GM18951 (cell line): ENCODE data around the gene SHD.

Experiments used
- POLR2A ChIP-seq: IDR thresholded peaks from 4 replicates; pipeline ENCODE4 v1.6.1; 2011; ENCODE audit warnings: mild to moderate bottlenecking; ENCODE audit not compliant: insufficient read length, insufficient read depth; ENCODE audit errors: extremely low read depth
- in situ Hi-C: fragments of 300-500 bp; cut with MboI; formaldehyde crosslinking; loops from one replicate; pipeline ENCODE4 v1.12.0; 2022; ENCODE audit warnings: low sequenced_read_pairs, mixed read lengths, inconsistent platforms; ENCODE audit not compliant: unreplicated experiment

The SHD gene

DNA sequence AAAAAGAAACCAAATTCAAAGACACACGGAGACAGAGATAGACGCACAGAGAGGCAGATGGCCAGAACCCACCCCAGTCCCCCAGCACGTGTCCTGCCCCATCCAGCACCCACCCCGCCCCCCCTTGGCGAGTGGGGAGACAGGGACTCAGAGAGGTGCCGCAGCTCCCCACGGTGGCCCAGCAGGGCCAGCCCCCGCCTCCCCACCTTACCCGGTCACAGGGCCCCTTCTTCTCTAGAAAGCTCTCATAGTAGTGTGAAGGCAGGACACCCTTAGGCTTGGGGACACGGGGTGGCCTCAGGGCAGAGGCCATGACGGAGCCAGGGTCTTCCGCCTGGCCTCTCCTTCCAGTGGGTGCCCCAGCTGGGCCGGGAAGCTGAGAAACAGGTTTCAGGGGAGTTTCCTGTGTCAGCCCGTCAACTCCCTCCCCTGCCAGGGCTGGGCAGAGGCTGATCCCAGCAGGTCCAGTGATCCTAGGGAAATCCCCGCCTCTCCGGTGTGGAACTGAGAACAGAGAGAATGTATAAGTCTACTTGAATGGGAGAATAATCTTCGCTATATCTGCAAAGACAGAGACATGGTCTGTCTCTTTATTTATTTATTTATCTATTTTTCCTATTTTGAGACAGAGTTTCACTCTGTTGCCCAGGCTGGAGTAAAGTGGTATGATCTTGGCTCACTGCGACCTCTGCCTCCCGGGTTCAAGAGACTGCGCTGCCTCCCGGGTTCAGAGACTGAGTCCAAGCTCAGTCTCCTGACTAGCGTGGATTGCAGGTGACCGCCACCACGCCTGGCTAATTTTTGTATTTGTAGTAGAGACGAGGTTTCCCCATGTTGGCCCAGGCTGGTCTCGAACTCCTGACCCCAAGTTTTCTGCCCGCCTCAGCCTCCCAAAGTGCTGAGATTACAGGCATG, 59.6 kb downstream of the SHD start, which contains the start of gene STAP2:
STAP2 (minus strand) TSS at position 387 of the 915 bp plus-strand sequence; CDS start at position 313, 74 bp downstream.
- in situ Hi-C loops = no loop called here
- TF ChIP-seq POLR2A = peak; percentile 47
